Left renal cortex interstitium (tissue), 4 donors: ENCODE results near the gene TIGD1. TPM values are rescaled to one million over a fixed set of nuclear protein-coding genes. Genes with fewer than 3 reads are reported as not detected.
"Not testable (repeated sequence)": the region's sequence is repeated elsewhere in the genome, so short reads cannot be mapped to it uniquely, and the experiment has no call there.

Experiments
- DNase-seq, 4 donors: peaks; one replicate each; pipeline ENCODE4 v3.0.0-alpha.2; 2013; ENCODE audit warnings: low read depth in 4 of 4, low spot score in 2 of 4, missing footprints in 1 of 4
- polyA plus RNA-seq, 4 donors: library from polyadenylated mRNA; unstranded; fragments of 120-200 nt; gene quantifications; one replicate each; pipeline ENCODE4 v1.2.1, GENCODE V29; 2013; ENCODE audit not compliant: insufficient read length in 4 of 4

TIGD1 gene
- polyA plus RNA-seq, 4 donors, result 11.0 to 13.3 (median 12.1) TPM

GRCh38 chr2:232541195-232541960 is 9.0 kb downstream of the TIGD1 start:
- DNase-seq, result no peak

DNA sequence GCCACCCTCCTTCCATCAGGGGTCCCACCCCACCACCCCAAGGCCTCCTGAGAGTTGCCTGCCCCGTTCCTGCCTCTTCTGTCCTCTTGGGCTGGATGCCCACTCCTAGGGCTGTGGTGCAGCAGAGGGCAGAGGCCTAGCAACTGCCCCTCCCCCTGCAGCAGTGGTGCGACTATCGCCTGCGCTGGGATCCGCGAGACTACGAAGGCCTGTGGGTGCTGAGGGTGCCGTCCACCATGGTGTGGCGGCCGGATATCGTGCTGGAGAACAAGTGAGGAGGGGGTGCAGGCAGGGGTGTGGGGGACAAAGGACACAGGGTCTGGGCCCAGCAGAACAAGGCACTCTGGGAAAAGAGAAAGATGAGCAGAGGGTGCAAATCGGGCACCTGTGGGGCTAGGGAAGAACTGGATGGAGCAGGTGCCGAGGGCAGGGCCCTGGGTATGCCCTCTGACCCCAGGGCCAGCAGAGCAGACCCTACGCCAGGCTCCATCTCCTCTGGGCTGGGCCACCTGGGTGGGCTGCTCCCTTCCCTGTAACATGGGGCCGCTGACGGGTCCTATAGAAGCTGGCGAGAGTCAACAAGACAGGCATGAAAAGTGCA is 9.8 kb downstream of the TIGD1 start:
- no peak for DNase-seq

- no peak for DNase-seq
Measured at GRCh38 chr2:232539298-232540231, 10.8 kb downstream of the TIGD1 start, which contains the start of gene CHRNG. Gene CHRNG (plus strand): TSS chr2:232539692. CDS start chr2:232539748, 56 bp downstream.

DNA sequence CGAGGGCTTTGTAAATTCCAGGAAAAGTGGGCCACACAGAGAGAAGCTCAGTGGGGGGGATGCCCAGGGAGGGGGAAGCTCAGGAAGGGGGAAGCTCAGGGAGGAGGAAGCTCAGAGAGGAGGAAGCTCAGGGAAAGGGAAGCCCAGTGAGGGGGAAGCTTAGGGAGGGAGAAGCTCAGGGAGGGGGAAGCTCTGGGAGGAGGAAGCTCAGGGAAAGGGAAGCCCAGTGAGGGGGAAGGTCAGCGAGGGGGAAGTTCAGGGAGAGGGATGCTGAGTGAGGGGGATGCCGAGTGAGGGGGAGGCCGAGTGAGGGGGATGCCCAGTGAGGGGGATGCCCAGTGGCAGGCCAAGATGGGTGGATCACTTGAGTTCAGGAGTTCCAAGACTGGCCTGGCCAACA is 11.7 kb downstream of the TIGD1 start:
- no peak for DNase-seq

GRCh38 chr2:232537499-232537898 is 12.9 kb downstream of the TIGD1 start:
- DNase-seq, result no peak

- DNase-seq, result no peak
Measured at GRCh38 chr2:232537079-232537478, 13.3 kb downstream of the TIGD1 start.

DNA sequence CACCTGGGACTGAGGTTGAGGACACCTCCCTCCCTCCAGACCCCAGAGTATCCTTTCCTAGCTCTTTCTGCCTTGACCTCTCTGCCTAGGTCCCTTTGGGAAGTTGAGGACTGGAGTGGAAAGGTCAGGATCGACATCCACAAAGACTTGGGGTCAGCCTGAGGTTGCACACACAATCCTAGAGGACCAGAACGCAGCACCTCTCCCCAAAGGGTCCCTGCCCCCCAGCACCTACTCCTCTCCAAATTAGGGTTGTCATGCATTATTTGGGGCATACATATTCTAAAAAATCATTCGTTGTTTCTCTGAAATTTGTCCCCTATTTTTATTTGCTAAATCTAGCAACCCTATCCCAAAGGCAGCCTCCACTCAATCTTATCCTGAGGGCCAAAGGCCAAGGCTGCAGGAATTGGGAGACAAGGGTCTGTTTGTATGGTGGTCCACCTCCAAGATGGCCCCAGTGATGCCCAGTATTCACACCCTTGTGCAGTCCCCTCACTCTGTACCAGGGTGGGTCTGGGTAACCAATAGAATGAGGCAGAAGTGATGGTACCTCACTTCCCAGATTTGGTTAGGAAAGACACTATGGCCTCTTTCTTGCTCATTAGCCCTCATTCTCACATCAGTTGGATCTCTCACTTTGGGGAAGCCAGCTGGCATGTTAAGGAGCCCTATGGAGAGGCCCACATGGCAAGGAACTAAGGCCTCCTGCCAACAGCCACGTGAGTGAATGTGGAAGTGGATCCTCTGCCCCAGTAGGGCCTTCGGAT is 14.4 kb downstream of the TIGD1 start:
- DNase-seq, result no peak

- no peak for DNase-seq
Measured at GRCh38 chr2:232534940-232535651, 15.3 kb downstream of the TIGD1 start.

DNA sequence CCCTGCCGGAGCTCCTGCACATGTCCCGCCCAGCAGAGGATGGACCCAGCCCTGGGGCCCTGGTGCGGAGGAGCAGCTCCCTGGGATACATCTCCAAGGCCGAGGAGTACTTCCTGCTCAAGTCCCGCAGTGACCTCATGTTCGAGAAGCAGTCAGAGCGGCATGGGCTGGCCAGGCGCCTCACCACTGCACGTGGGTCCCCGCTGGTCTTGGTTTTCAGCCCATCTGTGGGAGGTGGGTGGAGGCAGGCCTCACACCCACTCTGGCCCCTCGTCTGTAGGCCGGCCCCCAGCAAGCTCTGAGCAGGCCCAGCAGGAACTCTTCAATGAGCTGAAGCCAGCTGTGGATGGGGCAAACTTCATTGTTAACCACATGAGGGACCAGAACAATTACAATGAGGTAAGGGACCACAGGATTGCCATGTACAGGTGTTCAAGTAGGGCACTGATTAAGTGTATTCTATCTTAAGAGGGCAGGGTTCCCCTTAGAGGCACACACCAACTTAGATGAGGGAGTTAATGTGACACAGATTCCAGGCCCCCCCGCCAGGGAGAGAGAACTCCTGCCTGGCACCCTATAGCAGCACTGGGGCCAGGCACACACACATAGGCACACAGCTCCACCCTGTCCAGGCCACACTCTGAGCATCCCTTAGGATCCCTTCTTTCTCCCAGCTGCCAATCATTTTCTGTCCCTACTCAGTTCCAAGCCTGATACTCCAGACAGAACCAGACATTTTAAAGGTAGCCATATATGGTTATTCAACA is 16.2 kb downstream of the TIGD1 start:
- no peak for DNase-seq

- DNase-seq, result not testable (repeated sequence)
Measured at GRCh38 chr2:232532821-232533220, 17.5 kb downstream of the TIGD1 start.

GRCh38 chr2:232532419-232532818 is 17.9 kb downstream of the TIGD1 start:
- no peak for DNase-seq

GRCh38 chr2:232530626-232531260 is 19.6 kb downstream of the TIGD1 start:
- DNase-seq, result no peak

DNA sequence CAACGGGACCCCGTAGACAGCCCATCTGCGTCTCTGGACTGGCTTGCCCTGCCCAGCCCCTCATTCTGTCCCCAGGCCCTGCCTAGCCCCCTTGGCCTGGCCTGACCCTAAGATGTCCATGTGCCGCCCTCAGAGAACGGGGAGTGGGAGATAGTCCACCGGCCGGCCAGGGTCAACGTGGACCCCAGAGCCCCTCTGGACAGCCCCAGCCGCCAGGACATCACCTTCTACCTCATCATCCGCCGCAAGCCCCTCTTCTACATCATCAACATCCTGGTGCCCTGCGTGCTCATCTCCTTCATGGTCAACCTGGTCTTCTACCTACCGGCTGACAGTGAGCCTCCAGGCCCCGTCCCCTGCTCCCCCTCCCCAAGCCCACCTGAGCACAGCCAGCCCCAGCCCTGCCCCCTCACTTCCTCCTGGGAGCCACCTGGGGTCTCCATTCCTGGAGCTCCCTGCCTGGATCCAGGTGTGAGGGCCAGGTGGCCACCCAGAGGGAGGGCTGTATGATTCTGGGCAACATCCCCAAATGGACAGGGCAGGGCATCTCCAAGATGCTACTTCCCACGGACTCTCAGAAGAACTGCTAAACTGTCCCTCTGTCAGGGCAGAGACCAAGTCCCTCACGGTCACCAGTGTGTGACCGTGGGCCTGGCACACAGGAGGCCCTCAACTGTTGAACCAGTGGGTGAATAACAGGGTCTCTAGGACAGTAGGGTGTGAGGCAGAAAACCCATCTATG is 20.4 kb downstream of the TIGD1 start:
- no peak for DNase-seq

DNA sequence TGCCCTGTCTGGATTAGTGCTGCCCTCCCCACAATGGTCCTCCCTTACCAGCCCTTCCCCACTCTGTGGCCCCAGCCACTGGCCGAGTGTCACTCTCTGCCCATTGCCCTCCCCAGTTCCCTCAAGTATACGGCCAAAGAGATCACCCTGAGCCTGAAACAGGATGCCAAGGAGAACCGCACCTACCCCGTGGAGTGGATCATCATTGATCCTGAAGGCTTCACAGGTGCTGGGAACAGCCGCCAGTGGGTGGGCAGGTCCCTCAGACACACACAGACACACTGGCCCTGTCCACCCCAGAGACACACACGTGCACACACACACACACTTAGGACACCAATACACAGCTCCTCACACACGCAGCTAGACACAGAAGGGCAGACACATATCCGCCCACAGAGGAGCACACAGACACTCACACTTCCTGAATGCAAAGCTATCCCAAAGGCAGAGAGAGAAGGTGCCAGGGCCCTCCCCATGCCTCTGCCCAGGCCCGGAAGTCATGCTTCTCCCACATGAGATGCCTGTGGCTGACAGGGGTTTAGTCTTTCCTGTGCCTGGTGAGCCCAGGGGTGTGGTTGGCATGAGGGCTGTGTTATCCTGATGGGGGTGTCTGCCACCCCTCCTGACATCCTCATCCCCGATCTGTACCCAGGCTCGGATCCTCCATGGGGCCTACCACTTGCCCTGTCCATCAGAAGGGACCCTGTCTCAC is 21.5 kb downstream of the TIGD1 start:
- DNase-seq, result no peak

DNA sequence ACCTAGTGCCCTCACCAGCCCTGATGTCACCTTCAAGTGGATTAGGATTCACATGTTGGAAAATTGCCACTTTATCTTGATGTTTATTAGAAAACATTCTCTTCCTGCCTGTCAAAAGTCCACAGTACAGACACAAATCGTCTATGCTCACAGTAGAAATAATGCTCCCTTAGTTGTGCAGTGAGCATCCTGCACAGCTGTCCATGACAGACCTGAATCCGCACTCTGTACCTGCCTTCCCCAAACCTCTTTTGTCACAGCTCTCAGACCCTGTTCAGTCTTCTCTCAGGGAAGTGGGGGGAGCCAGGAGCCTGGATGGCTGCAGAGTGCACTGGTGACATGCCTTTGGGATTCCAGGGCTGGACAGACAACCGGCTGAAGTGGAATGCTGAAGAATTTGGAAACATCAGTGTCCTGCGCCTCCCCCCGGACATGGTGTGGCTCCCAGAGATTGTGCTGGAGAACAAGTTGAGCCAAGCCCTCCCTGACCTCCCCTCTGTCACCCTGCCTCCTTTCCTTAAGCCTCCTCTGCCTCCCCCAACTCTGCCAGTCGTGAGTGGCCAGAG is 22.4 kb downstream of the TIGD1 start:
- DNase-seq, result no peak

DNA sequence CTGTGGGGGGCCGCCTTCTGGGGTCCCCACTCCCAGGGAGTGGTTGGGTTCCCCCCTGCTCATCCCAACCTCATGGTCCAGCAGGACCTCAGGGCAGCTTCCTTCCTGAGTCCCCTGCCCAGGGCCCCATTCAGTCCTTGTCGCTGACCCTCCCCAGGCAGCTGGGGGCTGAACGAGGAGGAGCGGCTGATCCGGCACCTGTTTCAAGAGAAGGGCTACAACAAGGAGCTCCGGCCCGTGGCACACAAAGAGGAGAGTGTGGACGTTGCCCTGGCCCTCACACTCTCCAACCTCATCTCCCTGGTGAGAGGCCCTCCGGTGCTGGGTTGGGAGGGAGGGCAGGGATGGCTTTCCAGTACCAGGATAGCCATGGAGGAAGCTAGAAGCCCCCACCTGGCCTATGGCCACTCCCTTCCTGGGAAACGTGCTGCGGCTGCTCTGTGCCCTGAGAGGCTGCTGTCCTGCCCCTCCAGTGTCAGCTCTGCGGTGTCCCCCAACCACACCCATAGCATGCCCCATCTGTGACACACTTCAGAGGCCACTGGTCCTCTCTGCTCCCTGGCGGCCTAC is 23.9 kb downstream of the TIGD1 start:
- no peak for DNase-seq
